Renal cortical epithelial cell (primary cell): ENCODE data around the gene ATRX. TPM values are rescaled to one million over a fixed set of nuclear protein-coding genes. Genes with fewer than 3 reads are reported as not detected.
A peak's percentile ranks its signal among the peaks of the same experiment; 100 is the strongest.
"Not testable (repeated sequence)": the region's sequence is repeated elsewhere in the genome, so short reads cannot be mapped to it uniquely, and the experiment has no call there.

Experiments used
- DNase-seq: peaks from one replicate; pipeline ENCODE4 v3.0.0-alpha.2; 2011; ENCODE audit warnings: low read depth
- total RNA-seq: library from RNA; depleted of rRNA; stranded (reverse); fragments of >200 nt; gene quantifications from 2 replicates; pipeline ENCODE4 v1.2.3, GENCODE V29; 2014

Gene ATRX, protein sequence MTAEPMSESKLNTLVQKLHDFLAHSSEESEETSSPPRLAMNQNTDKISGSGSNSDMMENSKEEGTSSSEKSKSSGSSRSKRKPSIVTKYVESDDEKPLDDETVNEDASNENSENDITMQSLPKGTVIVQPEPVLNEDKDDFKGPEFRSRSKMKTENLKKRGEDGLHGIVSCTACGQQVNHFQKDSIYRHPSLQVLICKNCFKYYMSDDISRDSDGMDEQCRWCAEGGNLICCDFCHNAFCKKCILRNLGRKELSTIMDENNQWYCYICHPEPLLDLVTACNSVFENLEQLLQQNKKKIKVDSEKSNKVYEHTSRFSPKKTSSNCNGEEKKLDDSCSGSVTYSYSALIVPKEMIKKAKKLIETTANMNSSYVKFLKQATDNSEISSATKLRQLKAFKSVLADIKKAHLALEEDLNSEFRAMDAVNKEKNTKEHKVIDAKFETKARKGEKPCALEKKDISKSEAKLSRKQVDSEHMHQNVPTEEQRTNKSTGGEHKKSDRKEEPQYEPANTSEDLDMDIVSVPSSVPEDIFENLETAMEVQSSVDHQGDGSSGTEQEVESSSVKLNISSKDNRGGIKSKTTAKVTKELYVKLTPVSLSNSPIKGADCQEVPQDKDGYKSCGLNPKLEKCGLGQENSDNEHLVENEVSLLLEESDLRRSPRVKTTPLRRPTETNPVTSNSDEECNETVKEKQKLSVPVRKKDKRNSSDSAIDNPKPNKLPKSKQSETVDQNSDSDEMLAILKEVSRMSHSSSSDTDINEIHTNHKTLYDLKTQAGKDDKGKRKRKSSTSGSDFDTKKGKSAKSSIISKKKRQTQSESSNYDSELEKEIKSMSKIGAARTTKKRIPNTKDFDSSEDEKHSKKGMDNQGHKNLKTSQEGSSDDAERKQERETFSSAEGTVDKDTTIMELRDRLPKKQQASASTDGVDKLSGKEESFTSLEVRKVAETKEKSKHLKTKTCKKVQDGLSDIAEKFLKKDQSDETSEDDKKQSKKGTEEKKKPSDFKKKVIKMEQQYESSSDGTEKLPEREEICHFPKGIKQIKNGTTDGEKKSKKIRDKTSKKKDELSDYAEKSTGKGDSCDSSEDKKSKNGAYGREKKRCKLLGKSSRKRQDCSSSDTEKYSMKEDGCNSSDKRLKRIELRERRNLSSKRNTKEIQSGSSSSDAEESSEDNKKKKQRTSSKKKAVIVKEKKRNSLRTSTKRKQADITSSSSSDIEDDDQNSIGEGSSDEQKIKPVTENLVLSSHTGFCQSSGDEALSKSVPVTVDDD (N-terminal part only)
- 66.2 and 187 TPM in 2 replicates for total RNA-seq

DNA sequence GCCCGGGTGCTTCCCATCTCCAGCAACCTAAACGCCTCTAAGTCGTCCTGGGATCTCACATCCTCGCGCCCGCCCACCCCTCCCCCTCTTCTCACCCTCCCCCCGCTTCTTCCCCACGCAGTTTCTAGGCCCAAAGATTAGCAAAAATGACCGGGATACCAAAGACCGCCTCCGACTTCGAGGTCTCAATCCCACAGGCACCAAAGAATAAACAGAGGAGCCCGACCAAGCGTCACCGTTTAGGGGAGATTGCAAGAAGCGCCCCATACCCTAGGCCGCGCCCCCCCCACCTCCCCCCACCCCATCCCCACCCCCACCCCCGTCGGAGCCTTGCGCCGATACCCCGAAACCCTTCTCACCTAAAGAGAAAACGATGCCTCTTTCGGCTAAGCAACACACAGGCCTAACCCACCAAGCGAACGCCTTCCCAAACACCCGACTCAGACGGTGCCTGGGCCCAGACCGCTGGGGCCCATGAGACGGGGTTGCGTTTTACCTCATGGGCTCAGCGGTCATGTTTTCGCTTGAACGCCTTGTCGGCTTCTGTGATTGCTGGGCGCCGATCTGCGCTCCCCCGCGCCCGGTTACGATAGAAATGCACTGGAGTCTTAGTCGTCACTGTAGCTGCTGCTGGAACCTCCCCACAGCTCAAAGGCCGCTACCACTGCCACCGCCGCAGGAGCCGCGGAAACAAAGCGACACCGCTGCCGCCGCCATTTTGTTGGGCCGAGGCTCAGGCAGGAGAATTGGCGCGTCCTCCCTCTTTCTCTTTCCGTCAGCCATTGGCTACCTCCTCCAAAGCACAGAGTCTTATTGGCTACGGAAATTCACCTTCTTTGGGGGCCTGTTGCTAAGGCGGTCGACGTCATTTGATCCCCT, at the start of gene ATRX:
ATRX (minus strand) TSS at position 731 of the 879 bp plus-strand sequence; CDS start at position 516, 215 bp downstream.
- DNase-seq = peak; percentile 71

DNA sequence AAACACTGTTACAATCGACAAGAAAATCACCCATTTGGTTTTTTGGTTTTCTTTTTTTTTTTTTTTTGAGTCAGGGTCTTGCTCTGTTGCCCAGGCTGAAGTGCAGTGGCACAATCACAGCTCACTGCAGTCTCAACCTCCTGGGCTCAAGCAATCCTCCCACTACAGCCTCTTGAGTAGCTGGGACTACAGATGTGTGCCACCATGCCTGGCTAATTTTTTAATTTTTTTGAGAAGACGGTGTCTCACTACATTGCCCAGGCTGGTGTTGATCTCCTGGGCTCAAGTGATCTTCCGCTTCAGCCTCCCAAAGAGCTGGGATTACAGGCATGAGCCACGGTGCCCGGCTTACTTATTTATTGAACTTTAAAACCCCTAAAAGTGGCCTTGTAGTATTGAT, 45.5 kb upstream of the ATRX start:
- DNase-seq = not testable (repeated sequence)

DNA sequence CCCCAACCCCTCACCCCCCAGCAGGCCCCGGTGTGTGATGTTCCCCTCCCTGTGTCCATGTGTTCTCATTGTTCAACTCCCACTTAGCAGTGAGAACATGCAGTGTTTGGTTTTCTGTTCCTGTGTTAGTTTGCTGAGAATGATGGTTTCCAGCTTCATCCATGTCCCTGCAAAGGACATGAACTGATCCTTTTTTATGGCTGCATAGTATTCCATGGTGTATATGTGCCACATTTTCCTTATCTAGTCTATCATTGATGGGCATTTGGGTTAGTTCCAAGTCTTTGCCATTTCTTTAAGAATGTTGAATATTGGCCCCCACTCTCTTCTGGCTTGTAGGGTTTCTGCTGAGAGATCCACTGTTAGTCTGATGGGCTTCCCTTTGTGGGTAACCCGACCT, 36.0 kb upstream of the ATRX start:
- DNase-seq = not testable (repeated sequence)

DNA sequence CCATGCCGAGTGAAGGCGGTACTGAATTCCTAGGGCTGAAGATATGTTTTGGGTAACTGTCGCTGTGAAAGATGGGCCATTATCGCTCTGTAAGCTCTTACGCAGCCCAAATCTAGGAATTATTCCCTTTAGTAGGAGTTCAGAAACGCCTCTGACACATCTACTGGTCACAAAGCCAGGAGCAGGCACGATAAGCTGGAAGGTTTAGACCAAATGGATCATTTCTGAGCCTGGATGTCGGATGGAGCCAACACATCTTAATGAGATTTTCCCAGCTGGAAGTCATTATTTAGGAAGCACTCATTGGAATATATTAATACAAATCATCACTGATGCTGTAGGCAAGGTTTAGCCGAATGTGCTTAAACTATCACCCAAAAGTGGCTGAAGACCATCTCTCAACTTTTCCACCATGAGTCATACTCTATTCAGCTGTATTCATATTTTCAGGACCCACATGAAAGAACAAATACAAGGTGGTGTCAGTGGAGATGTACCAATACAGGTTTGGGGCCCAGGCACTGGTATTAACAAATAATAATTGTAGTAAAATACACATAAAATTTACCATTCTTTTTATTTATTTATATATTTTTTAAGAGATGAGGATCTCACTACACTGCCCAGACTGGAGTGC, 34.2 kb upstream of the ATRX start:
- no peak for DNase-seq

DNA sequence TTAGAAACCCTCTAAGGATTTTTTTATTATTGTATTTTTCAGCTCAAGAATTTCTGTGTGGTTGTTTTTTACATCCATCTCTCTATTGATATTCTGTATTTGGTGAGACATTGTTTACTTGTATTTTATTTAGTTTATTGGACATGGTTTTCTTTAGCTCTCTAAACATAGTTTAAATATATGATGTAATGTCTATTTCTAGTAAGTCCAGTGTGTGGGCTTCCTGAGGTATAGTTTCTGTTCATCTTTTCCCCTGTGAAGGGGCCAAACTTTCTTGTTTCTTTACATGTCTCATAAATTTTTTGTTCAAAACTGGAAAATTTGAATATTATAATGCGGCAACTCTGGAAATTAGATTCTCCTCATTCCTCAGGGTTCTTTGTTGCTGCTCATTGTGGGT, 28.2 kb upstream of the ATRX start:
- DNase-seq = no peak

DNA sequence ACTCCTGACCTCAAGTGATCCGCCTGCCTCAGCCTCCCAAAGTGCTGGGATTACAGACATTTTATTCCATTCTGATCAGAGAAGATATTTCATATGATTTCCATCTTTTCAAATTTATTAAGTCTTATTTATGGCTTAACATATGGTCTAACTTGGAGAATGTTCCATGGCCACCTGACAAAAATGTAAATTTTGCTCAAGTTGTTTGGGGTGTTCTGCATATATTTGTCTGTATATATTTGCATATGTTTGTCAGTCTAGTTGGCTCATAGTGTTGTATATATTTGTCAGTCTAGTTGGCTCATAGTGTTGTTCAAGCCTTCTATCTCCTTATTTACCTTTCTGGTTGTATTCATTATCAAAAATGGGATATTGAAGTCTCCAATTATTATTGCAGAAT, 16.2 kb upstream of the ATRX start:
- DNase-seq = no peak

DNA sequence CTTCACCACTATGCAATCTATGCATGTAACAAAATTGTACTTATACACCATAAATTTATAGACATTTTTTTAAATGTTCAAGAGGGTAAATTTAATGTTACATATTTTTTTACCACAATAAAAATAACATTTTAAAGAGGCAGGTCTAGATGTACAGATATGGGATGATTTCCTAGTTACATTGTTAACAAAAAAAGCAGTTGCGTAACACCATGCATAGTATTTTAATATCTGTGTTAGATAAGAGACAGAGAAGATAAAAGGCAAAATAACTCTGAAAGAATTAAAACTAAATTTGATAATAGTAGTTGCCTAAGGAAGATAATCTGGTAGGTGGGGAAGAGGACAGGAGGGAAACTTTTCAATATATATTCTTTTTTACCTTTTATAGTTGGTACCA, 9.1 kb upstream of the ATRX start:
- no peak for DNase-seq

DNA sequence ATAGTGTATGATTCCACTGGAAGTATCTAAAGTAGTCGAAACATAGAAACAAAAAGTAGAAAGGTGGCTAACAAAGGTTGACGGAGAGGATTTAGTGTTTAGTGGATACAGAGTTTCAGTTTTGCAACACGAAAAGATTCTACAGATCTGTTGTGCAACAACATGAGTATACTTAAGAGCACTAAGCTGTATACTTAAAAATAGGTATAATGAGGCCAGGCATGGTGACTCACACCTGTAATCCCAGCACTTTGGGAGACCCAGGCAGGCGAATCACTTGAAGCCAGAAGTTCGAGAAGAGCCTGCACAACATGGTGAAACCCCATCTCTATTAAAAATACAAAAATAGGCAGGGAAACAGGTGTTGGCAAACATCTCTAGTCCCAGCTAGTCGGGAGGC, 7.9 kb upstream of the ATRX start:
- no peak for DNase-seq

DNA sequence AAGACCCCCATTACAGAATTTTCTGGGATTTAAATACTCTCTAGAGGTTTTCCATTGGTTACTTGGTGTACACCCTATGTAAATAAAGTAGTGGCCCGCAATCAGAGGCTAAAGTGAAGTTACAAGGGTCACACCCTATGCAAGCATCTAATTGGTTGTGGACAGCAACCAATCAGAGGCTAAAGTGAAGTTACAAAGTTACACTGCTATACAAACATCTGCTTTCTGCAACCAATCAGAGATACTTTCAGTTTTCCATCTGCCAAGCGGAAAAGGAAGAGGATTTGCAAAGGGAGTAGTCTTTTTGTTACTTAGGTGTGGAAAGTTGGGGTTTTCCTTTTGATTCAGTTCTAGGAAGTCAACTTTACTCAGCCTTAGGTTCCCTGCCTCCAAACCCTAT, 2.0 kb upstream of the ATRX start:
- DNase-seq = peak; percentile 46

DNA sequence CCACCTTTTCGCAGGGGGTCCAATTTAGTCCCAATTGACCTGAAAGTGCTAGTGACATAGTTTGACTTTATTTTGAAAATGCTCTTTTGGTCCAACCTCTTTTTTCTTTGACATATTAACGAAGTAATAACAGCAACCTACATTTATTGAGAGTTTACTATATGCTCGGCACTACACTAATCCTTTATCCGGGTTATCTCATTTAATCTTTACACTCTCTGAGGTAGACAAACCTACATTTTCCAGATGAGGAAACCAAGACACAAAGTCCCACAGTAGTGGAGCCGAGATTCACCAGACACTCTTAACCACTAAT, 307 bp upstream of the ATRX start:
- DNase-seq = no peak

DNA sequence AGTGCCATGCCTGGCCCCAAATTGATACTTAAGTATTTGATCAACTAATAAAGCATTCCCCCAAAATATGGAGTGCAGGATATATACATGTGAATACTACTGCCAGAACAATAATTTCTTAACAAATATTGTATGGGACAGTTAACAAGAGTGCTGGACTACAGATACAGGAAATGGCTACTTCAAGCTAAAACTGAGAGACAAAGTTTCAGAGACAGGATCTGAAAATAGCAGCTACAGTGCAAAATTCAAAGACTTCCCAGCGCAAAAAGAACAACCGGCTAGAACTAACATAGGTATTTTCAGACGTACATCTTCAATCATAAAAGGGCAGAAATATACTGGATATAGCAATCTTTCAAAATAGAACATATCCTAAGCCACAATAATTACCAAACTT, 6.3 kb downstream of the ATRX start:
- no peak for DNase-seq

DNA sequence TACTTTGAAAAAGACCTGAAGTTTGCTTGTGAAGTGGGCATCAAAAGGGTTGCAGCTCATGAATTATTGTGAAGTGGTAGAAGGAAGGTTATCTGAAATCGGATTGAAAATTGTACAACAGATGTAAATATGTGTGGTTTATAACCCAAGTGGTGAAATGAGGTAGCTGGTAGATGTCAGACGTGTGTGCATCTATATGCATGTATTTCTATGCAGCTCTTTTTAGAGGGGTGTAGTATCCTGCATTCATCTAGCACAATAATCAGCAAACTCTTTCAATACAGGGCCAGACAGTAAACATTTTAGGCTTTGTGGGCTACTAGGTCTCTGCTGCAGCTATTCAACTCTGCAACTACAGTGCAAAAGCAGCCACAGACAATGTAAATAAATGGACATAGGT, 9.4 kb downstream of the ATRX start:
- DNase-seq = no peak

DNA sequence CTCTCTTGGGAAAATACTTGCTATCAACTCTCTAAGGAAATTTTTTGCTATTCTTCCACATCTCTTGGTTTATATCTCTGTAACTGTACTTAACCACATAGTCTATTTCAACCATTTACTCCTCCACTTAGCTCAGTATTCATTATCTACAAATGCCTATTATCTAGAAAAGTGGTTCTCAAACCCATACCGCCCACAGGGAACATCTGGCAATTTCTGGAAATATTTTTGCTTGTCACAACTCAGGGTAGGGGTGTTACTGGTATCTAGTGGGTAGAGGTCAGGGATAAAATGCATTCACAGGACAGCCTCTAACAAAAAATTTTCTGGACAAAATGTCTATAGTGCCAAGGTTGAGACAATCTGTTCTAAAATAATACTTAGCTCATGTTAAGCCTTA, 14.4 kb downstream of the ATRX start:
- DNase-seq = no peak

DNA sequence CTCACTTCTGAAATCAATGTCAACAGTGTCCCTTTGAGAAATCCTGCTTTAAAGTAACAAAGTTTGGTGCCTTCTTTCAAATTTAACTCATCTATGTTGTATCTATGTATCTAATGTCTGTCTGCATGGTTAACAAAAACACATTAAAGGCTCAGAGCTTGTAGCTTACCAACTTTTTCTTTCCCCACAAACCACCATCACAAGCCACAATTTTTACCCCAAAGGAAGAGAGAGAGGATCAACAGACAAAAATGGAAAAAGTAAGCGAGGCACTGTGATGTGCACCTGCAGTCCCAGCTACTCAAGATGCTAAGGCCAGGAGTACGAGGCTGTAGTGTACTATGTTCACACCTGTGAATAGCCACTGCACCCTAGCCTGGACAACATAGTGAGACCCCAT, 17.2 kb downstream of the ATRX start:
- DNase-seq = no peak

DNA sequence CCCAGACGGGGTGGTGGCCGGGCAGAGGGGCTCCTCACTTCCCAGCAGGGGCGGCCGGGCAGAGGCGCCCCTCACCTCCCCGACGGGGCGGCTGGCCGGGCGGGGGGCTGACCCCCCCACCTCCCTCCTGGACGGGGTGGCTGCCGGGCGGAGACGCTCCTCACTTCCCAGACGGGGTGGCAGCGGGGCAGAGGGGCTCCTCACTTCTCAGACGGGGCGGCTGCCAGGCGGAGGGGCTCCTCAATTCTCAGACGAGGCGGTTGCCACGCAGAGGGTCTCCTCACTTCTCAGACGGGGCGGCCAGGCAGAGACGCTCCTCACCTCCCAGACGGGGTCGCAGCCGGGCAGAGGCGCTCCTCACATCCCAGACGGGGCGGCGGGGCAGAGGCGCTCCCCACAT, 19.8 kb downstream of the ATRX start:
- DNase-seq = not testable (repeated sequence)

DNA sequence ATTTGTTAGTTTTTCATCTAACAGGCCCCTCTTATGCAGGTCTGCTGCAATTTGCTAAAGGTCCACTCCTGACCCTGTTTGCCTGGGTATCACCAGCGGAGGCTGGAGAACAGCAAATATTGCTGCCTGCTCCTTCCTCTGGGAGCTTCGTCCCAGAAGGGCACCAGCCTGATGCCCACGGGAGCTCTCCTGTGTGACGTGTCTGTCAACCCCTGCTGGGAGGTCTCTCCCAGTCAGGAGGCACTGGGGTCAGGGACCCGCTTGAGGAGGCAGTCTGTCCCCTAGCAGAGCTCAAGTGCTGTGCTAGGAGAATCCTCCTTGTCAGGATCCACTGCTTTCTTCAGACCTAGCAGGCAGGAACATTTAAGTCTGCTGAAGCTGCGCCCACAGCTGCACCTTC, 30.5 kb downstream of the ATRX start:
- no peak for DNase-seq

DNA sequence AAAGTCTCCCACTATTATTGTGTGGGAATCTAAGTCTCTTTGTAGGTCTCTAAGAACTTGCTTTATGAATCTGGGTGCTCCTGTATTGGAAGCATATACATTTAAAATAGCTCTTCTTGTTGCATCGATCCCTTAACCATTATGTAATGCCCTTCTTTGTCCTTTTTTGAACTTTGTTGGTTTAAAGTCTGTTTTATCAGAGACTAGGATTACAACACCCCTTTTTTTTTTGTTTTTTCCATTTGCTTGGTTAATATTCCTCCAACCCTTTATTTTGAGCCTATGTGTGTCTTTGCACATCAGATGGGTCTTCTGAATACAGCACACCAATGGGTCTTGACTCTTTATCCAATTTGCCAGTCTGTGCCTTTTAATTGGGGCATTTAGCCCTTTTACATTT, 32.1 kb downstream of the ATRX start:
- not testable (repeated sequence) for DNase-seq

DNA sequence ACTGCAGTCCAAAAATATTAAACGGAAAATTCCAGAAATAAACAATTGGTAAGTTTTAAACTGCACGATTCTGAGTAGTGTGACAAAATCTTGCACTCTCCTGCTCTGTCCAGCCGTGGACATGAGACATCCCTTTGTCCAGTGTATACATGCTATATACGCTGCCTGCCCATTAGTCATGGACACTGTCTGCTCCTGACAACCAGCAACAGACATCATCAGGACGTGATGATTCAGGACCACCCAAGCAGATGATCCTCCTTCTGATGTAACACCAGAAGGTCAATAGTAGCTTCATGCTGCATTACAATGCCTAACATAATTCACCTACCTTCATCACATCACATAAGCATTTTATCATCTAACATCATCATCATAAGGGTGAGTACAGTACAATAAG, 36.3 kb downstream of the ATRX start:
- no peak for DNase-seq

DNA sequence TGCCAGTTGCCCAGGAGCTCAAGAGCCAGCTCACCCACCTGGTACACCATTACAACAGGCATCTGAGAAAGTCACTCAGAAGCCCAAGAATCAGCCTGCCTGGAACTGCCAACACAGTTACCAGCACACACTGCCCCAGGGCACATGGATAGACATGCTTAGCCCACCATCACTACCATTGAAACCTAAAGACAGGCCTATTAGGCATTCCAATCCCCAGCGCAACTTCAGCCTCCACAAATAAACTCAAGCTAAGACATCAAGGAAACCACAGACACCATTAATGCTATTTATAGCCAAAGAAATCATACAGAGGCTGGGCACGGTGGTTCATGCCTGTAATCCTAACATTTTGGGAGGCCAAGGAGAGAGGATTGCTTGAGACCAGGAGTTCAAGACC, 42.3 kb downstream of the ATRX start:
- no peak for DNase-seq

DNA sequence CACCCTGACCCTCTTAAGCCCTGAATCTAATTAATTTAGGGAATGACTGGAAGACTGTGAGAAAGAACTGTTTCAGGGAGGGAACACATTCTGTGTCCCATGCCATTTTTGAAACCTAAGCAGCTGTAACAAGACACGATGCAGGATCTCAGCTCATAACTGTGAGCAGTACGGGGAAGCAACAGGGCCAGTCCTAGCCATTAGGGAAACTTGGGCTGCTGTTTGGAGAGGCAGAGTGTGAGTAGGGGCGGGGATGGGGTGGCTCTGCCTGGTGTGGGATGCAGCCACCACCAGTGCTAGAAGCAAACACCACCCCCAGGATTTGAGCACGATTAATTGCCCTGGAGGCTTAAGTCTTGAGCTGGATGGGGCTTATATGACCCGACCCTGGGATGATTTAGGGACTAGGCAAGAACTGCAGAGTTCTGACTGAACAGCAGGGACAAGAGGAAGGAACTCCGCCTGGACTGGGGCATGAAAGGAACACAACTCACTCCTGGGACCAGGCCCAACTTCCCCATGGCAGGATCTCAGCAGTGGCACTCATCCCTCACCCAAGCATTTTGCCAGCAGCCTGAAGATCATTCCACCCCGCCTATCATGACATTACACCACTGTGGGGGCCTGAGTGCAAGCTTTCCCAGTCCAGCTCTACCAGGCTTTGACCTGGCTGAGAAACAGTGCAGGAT, 43.1 kb downstream of the ATRX start:
- DNase-seq = no peak
